GM06990 (cell line): Measurements from ENCODE around the gene HNRNPF.

ENCODE experiments used
- DNase-seq: peaks from one replicate; pipeline ENCODE4 v3.0.0-alpha.2; 2011; ENCODE audit not compliant: insufficient read length; ENCODE audit errors: extremely low read depth
- H3K27me3 ChIP-seq: replicated peaks from 2 replicates; pipeline ENCODE4 v1.6.0; 2011; ENCODE audit warnings: low read length; ENCODE audit not compliant: control insufficient read depth, insufficient read depth
- H3K36me3 ChIP-seq: 2 replicates; pipeline ENCODE4 v1.5.1; 2011; ENCODE audit warnings: low read length; ENCODE audit not compliant: control insufficient read depth, insufficient read depth
- H3K4me3 ChIP-seq: replicated peaks from 2 replicates; pipeline ENCODE4 v1.5.1; 2011; ENCODE audit warnings: low read depth, mild to moderate bottlenecking, control low read depth, low read length
- CTCF ChIP-seq: IDR thresholded peaks from 2 replicates; pipeline ENCODE4 v1.5.1; 2011; ENCODE audit warnings: low read length, control low read depth, mild to moderate bottlenecking, inconsistent platforms; ENCODE audit not compliant: insufficient read depth, poor library complexity, severe bottlenecking

Gene HNRNPF

GRCh38 chr10:43386981-43387677 is 21.9 kb downstream of the HNRNPF start:
- no peaks in the 10 kb centered on the region for H3K27me3 ChIP-seq
- TF ChIP-seq CTCF, result no peak
- DNase-seq, result no peak
- H3K4me3 ChIP-seq, result no peak overlapping the region
- peaks cover 33% of the 10 kb centered on the region for H3K36me3 ChIP-seq

GRCh38 chr10:43386549-43386948 is 22.4 kb downstream of the HNRNPF start:
- no peak for DNase-seq
- no peak overlapping the region for H3K4me3 ChIP-seq
- no peaks in the 10 kb centered on the region for H3K27me3 ChIP-seq
- H3K36me3 ChIP-seq, result peaks cover 29% of the 10 kb centered on the region
- no peak for TF ChIP-seq CTCF

- Histone ChIP-seq H3K4me3 (no peak overlapping the region), H3K27me3 (no peaks in the 10 kb centered on the region), H3K36me3 (peaks cover 26% of the 10 kb centered on the region)
- DNase-seq, result no peak
- TF ChIP-seq CTCF, result no peak
Observed at GRCh38 chr10:43385412-43386004, 23.5 kb downstream of the HNRNPF start.

GRCh38 chr10:43384252-43385221 is 24.4 kb downstream of the HNRNPF start:
- Histone ChIP-seq H3K36me3 (peaks cover 20% of the 10 kb centered on the region), H3K27me3 (no peaks in the 10 kb centered on the region), H3K4me3 (no peak overlapping the region)
- no peak for TF ChIP-seq CTCF
- no peak for DNase-seq

- DNase-seq, result no peak
- H3K36me3 ChIP-seq, result peaks cover 16% of the 10 kb centered on the region
- H3K27me3 ChIP-seq, result no peaks in the 10 kb centered on the region
- TF ChIP-seq CTCF, result no peak
- no peak overlapping the region for H3K4me3 ChIP-seq
Observed at GRCh38 chr10:43383204-43383971, 25.6 kb downstream of the HNRNPF start.
